K562 treated with DMSO at 1 percent for 48 hours (cell line): ENCODE measurements around the gene CXorf58. TPM values are rescaled to one million over a fixed set of nuclear protein-coding genes. Genes with fewer than 3 reads are reported as not detected.

Experiments used
- total RNA-seq: library from RNA; unstranded; fragments of 300-600 nt; gene quantifications from 2 replicates; pipeline ENCODE4 v1.2.3, GENCODE V29; 2022; ENCODE audit warnings: low replicate concordance; ENCODE audit errors: extremely low read depth

CXorf58 gene, protein sequence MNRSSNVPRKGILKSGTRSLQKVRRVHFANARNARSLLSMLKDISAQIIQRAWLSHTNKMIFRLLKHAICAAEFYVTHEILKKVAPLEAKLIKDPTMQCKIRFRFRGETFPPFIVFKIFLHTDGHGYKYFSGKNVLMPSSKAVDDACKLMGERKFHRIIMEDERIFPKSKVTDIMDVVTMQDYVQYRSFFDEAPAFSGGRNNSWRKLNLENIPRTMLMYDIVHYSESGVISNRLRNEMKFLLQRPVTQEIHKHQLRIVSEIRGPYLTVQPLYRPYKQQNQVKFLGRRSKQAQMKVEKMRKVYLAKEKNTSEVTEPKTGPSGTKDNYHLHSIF
- not detected in 2 replicates for total RNA-seq

DNA sequence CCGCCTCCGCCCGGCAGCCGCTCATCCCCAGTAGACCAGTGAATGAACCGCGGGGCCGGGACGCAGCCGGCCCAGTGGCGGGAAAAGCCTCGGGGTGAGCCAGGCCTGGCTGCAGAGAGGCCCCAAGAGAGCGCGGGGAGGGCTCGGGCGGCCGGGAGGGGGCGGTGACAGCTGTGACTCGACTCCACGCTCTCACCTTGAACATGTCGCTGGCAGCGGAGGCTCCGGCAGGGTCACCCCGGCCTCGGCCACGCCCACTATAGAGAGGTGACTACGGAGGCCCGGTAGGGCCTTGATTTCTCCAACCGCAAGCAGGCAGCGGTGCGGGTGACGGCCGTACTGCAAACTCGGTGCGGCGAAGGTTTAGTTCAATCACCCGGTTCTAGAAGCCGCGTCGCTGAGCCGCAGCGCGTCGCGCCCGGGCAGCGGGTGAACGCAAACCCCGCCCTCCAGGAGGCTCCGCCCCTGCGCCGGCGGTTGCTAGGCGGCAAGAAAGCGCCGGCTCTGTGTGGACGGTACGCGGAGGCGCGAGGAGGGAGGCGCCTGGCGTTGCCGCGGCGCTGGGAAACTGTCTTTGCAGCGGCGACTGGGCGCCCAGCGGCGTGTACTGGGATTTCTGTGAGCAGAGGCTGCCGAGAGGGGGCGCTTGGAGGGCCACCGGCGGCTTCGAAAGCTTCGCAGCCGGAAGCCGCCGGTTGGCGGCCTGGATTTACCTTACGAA lies at the start of gene CXorf58, which contains the start of gene APOO:
Gene CXorf58 (plus strand): TSS at position 509 of the 721 bp plus-strand sequence. CDS start 2,297 bp downstream, outside the sequence.
Gene APOO (minus strand): TSS at position 441 of the 721 bp plus-strand sequence. CDS start 236 bp downstream, at position 205.

Other genes starting within 250 kb of the CXorf58 start
- not detected in 2 replicates for gene PRDX4, start 240.5 kb upstream of the CXorf58 start, total RNA-seq
- gene ACOT9, start 164.7 kb upstream of the CXorf58 start, total RNA-seq, result not detected in 2 replicates
- gene SAT1, start 124.8 kb upstream of the CXorf58 start, total RNA-seq, result not detected in 2 replicates
- gene APOO, start 68 bp upstream of the CXorf58 start, total RNA-seq, result not detected in 2 replicates
- not detected in 2 replicates for gene KLHL15, start 119.2 kb downstream of the CXorf58 start, total RNA-seq
- 132 and 583 TPM in 2 replicates for gene EIF2S3, start 146.9 kb downstream of the CXorf58 start, total RNA-seq
- not detected in 2 replicates for gene ZFX, start 241.7 kb downstream of the CXorf58 start, total RNA-seq